H7 (cell line): ENCODE data around the gene SALL3. TPM values are rescaled to one million over a fixed set of nuclear protein-coding genes. Genes with fewer than 3 reads are reported as not detected.

Experiments used
- DNase-seq: peaks from one replicate; pipeline ENCODE4 v3.0.0; 2012
- H3K27me3 ChIP-seq: 2 replicates; pipeline ENCODE4 v1.6.0; 2011; ENCODE audit warnings: mild to moderate bottlenecking, low read length; ENCODE audit not compliant: control insufficient read depth, insufficient read depth
- H3K36me3 ChIP-seq: replicated peaks from 2 replicates; pipeline ENCODE4 v1.5.1; 2011; ENCODE audit warnings: low read length; ENCODE audit not compliant: control insufficient read depth, insufficient read depth
- H3K4me3 ChIP-seq: 2 replicates; pipeline ENCODE4 v1.5.1; 2011; ENCODE audit warnings: low read depth, mild to moderate bottlenecking, control low read depth, low read length, moderate library complexity; ENCODE audit not compliant: insufficient read depth
- total RNA-seq: library from RNA; depleted of rRNA; stranded (reverse); fragments of >200 nt; shearing (Covaris generic); gene quantifications from 2 replicates; pipeline ENCODE4 v1.2.3, GENCODE V29; 2014; rRNA removed

SALL3 gene
- total RNA-seq, 1 experiment from 2014 or later, result 60.0 TPM

DNA sequence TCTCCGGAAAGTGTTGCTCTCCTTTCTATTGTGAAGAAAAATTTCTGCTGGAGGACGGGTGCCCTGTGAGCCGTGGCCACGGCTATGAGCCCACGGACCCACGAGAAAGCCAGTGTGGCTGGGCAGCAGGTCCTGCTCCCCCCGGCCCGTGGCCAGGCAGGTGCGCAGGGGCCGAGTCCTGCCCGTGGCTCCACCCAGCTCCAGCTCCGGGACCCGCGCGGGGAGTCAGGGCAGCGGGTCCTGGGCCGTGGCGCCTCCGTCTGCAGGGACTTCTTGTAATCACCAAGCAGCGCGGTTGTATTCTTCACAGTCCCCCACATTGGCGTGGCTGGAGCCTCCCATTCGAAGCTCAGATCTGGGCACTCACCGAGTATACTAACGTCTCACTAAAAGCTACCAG is 43.0 kb downstream of the SALL3 start:
- Histone ChIP-seq H3K36me3 (no peaks in the 10 kb centered on the region), H3K27me3 (no peaks in the 10 kb centered on the region)

DNA sequence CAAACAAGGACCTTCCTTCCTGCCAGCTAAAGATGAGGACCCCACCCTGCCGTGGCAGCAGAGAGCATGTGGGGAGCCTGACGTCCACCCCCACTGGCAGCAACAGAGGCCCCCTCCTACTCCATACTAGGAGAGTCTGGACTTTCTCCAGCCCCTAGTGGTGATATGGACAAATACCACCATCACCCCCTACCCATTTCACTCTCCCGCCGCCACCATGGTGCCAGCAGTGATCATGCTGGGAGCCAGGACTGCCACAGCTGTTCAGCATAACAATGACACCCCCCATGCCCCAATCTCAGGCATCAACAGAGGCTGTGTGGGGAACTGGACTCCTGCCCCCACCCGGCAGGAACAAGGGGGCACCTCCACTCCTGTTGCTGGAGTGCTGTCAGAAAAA is 46.9 kb downstream of the SALL3 start:
- Histone ChIP-seq H3K36me3 (no peaks in the 10 kb centered on the region), H3K27me3 (no peaks in the 10 kb centered on the region), H3K4me3 (no peak overlapping the region)
- DNase-seq, result peak; percentile 83

More for the DNA sequence above, 43.0 kb downstream of the SALL3 start:
- DNase-seq, result no peak
- H3K4me3 ChIP-seq, result no peak overlapping the region

DNA sequence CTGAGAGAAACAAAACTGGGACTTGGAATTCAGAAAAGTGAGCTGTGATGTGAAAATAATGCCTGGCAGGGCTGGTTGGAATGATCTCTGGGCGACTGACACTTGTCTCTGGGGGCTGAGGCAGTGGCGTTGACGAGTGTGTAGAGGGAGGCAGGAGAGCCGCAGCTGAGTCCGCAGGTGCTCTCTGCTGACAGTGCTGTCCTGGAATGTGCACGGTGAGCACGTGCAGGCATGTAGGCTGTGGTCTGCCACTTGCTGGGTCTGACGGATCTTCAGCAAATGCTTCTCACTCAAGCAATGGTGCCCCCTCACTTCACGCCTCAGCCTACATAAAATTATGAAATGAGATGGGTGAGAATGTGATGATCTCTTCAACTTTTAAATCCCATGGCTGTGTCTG is 51.1 kb downstream of the SALL3 start:
- H3K27me3 ChIP-seq, result no peaks in the 10 kb centered on the region
- no peaks in the 10 kb centered on the region for H3K36me3 ChIP-seq
- no peak overlapping the region for H3K4me3 ChIP-seq
- DNase-seq, result no peak

DNA sequence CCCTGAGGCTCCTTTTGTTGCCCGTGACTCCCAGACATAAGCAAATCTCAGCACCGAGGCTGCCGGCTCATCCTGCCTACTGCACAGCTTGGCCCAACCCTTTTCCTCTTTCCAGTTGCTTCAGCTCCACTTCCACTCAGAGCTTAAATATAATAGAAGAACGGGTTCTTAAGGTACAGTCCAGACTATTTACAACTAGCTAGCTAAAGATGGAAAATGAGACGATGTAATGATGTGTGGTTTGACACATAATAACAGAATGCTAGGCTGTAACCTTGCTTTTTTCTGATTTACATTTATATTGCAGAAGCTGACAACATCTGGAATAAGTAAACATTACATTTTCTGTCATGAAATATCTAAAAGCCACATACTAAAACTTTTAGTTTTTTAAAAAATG is 62.7 kb downstream of the SALL3 start:
- no peaks in the 10 kb centered on the region for H3K36me3 ChIP-seq
- no peak for DNase-seq
- no peak overlapping the region for H3K4me3 ChIP-seq
- no peaks in the 10 kb centered on the region for H3K27me3 ChIP-seq

DNA sequence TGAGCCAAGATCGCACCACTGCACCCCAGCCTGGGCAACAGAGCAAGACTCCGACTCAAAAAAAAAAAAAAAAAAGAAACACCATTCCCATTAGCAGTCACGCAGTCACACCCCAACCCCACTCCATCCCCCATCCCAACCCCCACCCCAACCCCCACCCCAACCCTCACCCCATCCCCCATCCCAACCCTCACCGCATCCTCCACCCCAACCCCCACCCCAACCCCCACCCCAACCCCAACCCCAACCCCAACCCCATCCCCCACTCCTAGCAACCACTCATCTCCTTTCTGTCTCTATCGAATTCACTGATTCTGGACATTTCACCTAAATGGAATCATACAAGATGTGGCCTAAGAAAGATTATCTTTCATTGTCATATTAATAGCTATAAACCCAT is 63.7 kb downstream of the SALL3 start:
- Histone ChIP-seq H3K4me3 (no peak overlapping the region), H3K27me3 (no peaks in the 10 kb centered on the region), H3K36me3 (no peaks in the 10 kb centered on the region)
- DNase-seq, result peak; percentile 76

DNA sequence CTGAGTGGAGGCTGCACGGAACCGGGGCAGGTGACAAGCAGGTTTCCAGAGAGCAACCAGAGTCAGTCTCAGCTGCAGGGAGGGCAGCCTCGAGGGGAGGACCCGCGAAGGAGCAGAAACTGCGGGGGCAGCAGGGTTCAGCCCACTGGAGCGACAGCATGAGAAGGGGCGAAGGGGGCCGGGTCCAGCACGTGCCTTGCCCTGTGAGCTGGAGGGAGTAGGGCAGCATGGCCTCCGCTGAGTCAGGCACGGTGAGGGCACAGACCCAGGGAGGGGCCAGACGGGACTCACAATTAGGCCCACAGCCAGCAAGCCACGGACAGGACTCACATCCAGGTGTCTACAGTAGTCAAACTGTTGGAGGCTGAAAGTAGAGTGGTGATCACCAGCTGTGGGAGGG is 66.9 kb downstream of the SALL3 start:
- DNase-seq, result no peak
- Histone ChIP-seq H3K4me3 (no peak overlapping the region), H3K36me3 (no peaks in the 10 kb centered on the region), H3K27me3 (no peaks in the 10 kb centered on the region)

DNA sequence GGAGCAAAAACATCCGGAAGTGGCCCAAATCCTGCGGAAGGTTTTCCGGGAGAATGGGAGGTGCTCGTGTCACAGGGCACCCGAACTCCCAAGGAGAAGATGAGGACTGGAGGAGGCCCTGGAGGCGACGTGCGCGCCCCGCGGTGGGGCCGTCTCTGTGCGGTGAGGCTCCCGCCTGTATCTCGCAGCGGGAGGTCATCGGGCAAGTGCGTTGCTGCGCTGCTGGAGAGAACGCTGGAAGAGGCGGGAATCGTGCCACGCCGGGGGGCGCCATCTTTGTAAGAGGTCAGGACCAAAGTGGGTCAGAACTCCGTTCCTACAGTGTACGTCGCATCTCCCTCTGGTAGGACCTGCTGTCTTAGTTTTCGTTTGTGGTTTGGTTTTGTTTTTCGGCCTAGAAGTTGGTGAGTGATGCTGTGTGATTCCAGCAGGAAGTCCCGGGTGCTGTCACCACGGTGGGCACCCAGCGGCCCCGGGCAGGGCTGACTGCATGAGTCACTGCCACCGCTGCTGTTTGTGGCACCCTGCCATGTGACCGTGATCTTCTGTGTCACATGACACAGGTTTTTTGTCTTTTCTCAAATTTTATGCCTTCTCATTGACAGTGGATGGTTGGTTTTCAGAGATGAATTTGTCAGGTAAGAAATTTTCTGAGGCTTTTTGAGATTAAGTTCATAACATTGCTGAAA is 68.1 kb downstream of the SALL3 start:
- Histone ChIP-seq H3K27me3 (no peaks in the 10 kb centered on the region), H3K4me3 (no peak overlapping the region), H3K36me3 (no peaks in the 10 kb centered on the region)
- no peak for DNase-seq

DNA sequence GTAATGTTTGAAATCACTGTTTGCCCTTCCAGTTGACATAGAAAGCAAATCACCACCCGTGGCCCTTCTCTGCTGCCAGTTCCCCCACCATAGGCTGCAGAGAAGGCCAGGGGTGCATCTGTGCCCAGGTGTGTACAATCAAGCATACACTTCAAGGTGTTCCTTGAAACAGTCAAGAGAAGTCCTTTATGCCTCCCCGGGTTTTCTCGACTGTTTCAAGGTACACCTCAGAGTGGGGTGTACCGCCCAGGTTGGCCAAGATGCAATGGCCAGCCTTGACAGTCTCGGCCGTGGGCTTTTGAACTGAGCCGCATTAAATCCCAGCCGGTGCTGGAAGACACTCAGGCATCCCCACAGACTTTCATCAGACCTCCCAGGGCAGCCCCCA is 68.6 kb downstream of the SALL3 start:
- H3K4me3 ChIP-seq, result no peak overlapping the region
- H3K27me3 ChIP-seq, result no peaks in the 10 kb centered on the region
- no peaks in the 10 kb centered on the region for H3K36me3 ChIP-seq
- DNase-seq, result no peak

DNA sequence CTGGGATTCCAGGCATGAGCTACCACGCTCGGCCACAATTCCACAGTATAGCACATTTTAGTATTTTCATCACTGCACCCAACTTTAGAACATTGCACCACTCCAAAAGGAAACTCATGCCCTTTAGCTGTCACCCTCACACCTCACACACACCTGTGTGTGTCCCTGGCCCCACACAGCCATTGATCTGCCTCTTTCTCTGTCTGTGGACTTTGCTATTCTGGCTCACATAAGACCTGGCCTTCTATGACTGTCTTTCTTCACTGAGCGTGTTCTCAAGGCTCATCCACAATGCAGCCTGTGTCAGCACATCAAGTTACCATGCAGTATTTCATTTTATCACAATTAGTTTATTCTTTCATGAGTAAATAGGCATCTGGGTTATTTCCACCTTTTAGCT is 69.9 kb downstream of the SALL3 start:
- no peaks in the 10 kb centered on the region for H3K27me3 ChIP-seq
- no peak for DNase-seq
- H3K4me3 ChIP-seq, result no peak overlapping the region
- H3K36me3 ChIP-seq, result no peaks in the 10 kb centered on the region

Other genes with a start within 250 kb of the SALL3 start
- 8.0 and 10.1 TPM in 2 replicates for gene ATP9B, start 89.6 kb downstream of the SALL3 start, total RNA-seq